SJCRH30 (cell line): ENCODE results near the gene TENM4. TPM values are rescaled to one million over a fixed set of nuclear protein-coding genes. Genes with fewer than 3 reads are reported as not detected.

ENCODE experiments used
- DNase-seq, 2 experiments: peaks; one replicate each; pipeline ENCODE4 v3.0.0-alpha.2; 2015 to 2020
- H3K27ac ChIP-seq: fragments of 250-450 bp; sonication (Bioruptor Pico); 2 replicates; pipeline ENCODE4 v1.5.1; 2020; ENCODE audit warnings: mild to moderate bottlenecking, moderate library complexity
- H3K27me3 ChIP-seq: fragments of 250-450 bp; sonication (Bioruptor Pico); 2 replicates; pipeline ENCODE4 v1.5.1; 2020; ENCODE audit warnings: mild to moderate bottlenecking, moderate library complexity
- H3K36me3 ChIP-seq: fragments of 250-450 bp; sonication (Bioruptor Pico); 2 replicates; pipeline ENCODE4 v1.5.1; 2020; ENCODE audit warnings: mild to moderate bottlenecking, moderate library complexity
- H3K4me1 ChIP-seq: fragments of 250-450 bp; sonication (Bioruptor Pico); 2 replicates; pipeline ENCODE4 v1.5.1; 2020; ENCODE audit warnings: mild to moderate bottlenecking, moderate library complexity
- H3K4me3 ChIP-seq: fragments of 250-450 bp; sonication (Bioruptor Pico); 2 replicates; pipeline ENCODE4 v1.5.1; 2020; ENCODE audit warnings: mild to moderate bottlenecking, moderate library complexity
- H3K9me3 ChIP-seq: fragments of 250-450 bp; sonication (Bioruptor Pico); replicated peaks from 2 replicates; pipeline ENCODE4 v1.5.1; 2020; ENCODE audit warnings: mild to moderate bottlenecking, moderate library complexity
- total RNA-seq: library from RNA; depleted of rRNA; stranded (reverse); fragments of >200 nt; shearing (Covaris generic); gene quantifications from 2 replicates; pipeline ENCODE4 v1.2.3, GENCODE V29; 2014

TENM4 gene
- total RNA-seq, 1 experiment from 2014 or later = 0.53 TPM

DNA sequence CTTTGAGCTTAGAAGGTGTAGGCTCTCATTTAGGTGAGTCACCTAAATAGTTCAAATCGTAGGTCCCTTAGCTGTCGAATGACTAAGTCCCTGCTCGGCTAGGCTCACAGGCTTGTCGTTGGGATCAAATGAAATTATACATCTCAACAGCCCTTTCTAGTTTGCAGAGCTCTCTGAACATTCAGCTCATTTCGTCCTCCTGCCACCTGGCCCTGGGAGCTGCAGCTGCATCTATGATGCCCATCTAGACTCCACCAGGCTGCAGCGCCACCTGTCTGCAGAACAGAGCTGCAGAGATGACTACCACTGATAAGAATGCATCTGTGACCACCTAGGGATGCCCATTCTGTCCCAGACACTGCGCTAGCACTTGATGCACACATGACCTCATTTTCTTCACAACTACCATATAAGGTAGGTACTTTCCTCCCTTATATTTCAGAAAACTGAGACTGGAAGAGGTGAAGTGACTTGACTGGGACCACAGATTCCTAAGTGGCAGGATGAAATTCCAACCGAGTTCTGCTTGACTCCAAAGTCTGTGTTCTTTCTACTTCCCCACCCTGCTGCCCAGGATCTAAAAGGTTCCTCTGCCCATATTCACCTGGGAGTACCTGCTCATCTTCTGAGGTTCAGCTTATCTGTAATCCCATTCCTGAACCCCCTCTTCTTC is 725.1 kb downstream of the TENM4 start:
- DNase-seq = peak; percentile 55 to 68
- H3K4me3 ChIP-seq = no peak overlapping the region
- H3K36me3 ChIP-seq = no peaks in the 10 kb centered on the region
- no peak overlapping the region for H3K27ac ChIP-seq
- no peaks in the 10 kb centered on the region for H3K27me3 ChIP-seq
- H3K9me3 ChIP-seq = no peaks in the 10 kb centered on the region
- no peaks in the 10 kb centered on the region for H3K4me1 ChIP-seq

GRCh38 chr11:78714539-78714938 is 726.3 kb downstream of the TENM4 start:
- H3K9me3 ChIP-seq = no peaks in the 10 kb centered on the region
- no peaks in the 10 kb centered on the region for H3K36me3 ChIP-seq
- no peaks in the 10 kb centered on the region for H3K4me1 ChIP-seq
- H3K27me3 ChIP-seq = no peaks in the 10 kb centered on the region
- no peak overlapping the region for H3K4me3 ChIP-seq
- no peak overlapping the region for H3K27ac ChIP-seq
- no peak for DNase-seq

DNA sequence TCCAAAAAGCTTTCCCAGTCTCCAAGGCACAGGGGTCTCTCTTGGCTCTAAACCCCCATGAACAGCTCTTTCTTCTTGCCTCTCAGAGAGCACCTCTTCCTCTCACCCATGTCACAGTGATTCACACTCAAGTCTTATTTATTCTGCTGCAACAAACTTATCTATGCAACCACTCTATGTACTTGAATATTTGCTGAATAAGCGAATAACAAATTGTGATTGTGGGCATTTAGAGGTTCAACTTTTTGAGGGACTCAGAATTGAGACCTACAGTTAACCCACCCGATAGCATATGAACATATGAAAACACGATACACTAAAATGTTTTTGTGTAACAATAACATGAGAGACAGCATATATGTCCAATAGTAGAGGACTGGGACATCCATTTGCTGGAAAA is 729.1 kb downstream of the TENM4 start:
- Histone ChIP-seq H3K4me1 (no peaks in the 10 kb centered on the region), H3K27ac (no peak overlapping the region), H3K9me3 (no peaks in the 10 kb centered on the region), H3K27me3 (no peaks in the 10 kb centered on the region), H3K4me3 (no peak overlapping the region), H3K36me3 (no peaks in the 10 kb centered on the region)
- DNase-seq = no peak

DNA sequence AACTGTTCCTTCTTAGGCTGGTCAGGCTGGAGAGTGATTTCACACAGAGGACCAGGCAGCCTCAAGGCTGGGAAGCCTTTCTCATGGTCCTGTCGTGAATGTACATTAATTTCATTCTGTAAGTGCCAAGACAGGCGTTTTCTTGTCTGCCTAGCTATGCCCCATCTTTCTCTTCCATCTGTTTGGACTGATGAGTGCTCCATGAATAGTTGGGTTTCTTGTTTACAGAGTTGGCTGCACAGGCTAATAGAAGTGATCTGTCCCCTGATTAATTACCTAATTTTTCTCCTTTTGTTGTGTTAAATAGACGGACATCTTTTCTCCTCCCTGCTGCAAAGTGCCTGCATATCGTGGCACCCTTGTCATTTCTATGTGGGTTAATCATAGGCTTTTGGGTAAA is 730.4 kb downstream of the TENM4 start:
- Histone ChIP-seq H3K27ac (no peak overlapping the region), H3K36me3 (no peaks in the 10 kb centered on the region), H3K27me3 (no peaks in the 10 kb centered on the region), H3K9me3 (no peaks in the 10 kb centered on the region), H3K4me1 (no peaks in the 10 kb centered on the region), H3K4me3 (no peak overlapping the region)
- DNase-seq = no peak

DNA sequence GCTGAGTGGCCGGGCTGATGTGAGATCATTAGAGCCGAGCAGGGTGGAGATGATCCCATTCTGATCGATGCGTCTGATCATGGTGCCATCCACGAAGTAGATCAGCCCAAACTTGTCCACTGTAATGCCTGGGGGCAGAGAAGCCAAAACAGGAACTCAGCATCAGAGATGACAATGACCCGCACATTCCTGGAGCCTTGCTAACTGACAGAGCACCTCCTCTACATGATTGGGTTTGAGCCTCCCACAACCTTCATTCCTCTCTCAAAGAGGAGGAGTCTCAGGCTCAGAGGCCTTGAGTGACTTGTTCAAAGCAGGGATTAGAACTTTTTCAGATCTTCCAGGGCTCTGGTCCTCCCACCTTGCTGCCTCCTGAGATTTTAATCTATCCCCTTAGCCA is 732.4 kb downstream of the TENM4 start:
- no peak overlapping the region for H3K4me3 ChIP-seq
- no peaks in the 10 kb centered on the region for H3K27me3 ChIP-seq
- no peaks in the 10 kb centered on the region for H3K9me3 ChIP-seq
- no peaks in the 10 kb centered on the region for H3K36me3 ChIP-seq
- no peak overlapping the region for H3K27ac ChIP-seq
- no peak for DNase-seq
- no peaks in the 10 kb centered on the region for H3K4me1 ChIP-seq

GRCh38 chr11:78706551-78706950 is 734.3 kb downstream of the TENM4 start:
- Histone ChIP-seq H3K4me3 (no peak overlapping the region), H3K36me3 (no peaks in the 10 kb centered on the region), H3K27ac (no peak overlapping the region), H3K9me3 (no peaks in the 10 kb centered on the region), H3K27me3 (no peaks in the 10 kb centered on the region), H3K4me1 (no peaks in the 10 kb centered on the region)
- DNase-seq = no peak

GRCh38 chr11:78704811-78705210 is 736.0 kb downstream of the TENM4 start:
- Histone ChIP-seq H3K4me1 (no peaks in the 10 kb centered on the region), H3K4me3 (no peak overlapping the region), H3K27ac (no peak overlapping the region), H3K27me3 (no peaks in the 10 kb centered on the region), H3K9me3 (no peaks in the 10 kb centered on the region), H3K36me3 (no peaks in the 10 kb centered on the region)
- DNase-seq = no peak

DNA sequence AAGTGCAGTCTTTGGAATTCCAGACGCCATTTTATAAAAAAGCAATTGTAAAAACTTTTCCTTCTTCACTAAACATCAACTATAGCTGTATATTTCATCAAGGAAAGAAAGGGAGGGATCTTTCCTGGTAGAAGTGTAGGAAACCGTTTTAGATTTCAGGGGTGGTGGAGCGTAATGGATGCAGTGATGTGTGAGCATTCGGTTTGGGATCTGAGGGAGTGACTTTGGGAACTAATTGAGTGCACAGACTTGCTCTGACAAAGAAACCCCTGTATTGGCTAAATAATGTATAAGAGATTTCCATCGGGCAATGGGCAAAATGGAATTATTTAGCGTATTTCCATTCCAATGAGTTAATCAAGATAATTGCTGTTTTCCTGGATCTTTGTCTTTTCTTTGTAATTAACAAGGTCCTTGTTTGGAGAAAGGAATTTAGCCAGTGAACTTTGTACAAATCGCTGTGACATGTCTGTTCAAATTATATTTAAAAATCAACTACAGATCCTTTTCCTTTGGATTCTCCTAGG is 741.2 kb downstream of the TENM4 start:
- no peak for DNase-seq
- Histone ChIP-seq H3K27ac (no peak overlapping the region), H3K27me3 (no peaks in the 10 kb centered on the region), H3K4me3 (no peak overlapping the region), H3K4me1 (no peaks in the 10 kb centered on the region), H3K36me3 (no peaks in the 10 kb centered on the region), H3K9me3 (no peaks in the 10 kb centered on the region)

DNA sequence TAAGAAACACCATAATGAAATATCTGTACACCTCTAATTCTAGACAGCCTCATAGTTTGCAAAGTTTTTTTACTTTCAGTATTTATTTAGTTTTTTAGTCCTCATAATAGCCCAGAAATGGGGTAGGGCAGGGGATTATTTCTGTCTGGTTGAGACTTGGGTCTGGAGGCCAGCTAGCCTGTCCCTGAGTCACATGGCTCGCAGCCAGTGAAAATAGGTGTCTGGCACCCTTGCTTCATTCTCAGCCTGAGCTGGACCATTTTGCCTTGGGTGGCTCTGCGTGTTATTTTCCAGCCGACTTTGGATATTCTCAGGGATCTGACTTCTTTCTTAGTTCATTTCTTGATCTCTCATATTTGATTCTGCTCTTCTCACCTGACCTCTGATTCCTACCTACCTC is 742.2 kb downstream of the TENM4 start:
- H3K27ac ChIP-seq = no peak overlapping the region
- H3K4me1 ChIP-seq = no peaks in the 10 kb centered on the region
- H3K4me3 ChIP-seq = no peak overlapping the region
- DNase-seq = no peak
- no peaks in the 10 kb centered on the region for H3K27me3 ChIP-seq
- no peaks in the 10 kb centered on the region for H3K36me3 ChIP-seq
- H3K9me3 ChIP-seq = no peaks in the 10 kb centered on the region

GRCh38 chr11:78696177-78696576 is 744.7 kb downstream of the TENM4 start:
- Histone ChIP-seq H3K27me3 (no peaks in the 10 kb centered on the region), H3K9me3 (no peaks in the 10 kb centered on the region), H3K4me1 (no peaks in the 10 kb centered on the region), H3K27ac (no peak overlapping the region), H3K4me3 (no peak overlapping the region), H3K36me3 (no peaks in the 10 kb centered on the region)
- no peak for DNase-seq

GRCh38 chr11:78694152-78694551 is 746.7 kb downstream of the TENM4 start:
- Histone ChIP-seq H3K9me3 (no peaks in the 10 kb centered on the region), H3K4me3 (no peak overlapping the region), H3K4me1 (no peaks in the 10 kb centered on the region), H3K27me3 (no peaks in the 10 kb centered on the region), H3K36me3 (no peaks in the 10 kb centered on the region), H3K27ac (no peak overlapping the region)
- DNase-seq = no peak

GRCh38 chr11:78691215-78691614 is 749.6 kb downstream of the TENM4 start:
- H3K27me3 ChIP-seq = no peaks in the 10 kb centered on the region
- no peaks in the 10 kb centered on the region for H3K9me3 ChIP-seq
- no peak for DNase-seq
- H3K36me3 ChIP-seq = no peaks in the 10 kb centered on the region
- H3K27ac ChIP-seq = no peak overlapping the region
- H3K4me1 ChIP-seq = no peaks in the 10 kb centered on the region
- no peak overlapping the region for H3K4me3 ChIP-seq

GRCh38 chr11:78690352-78690987 is 750.4 kb downstream of the TENM4 start:
- no peak overlapping the region for H3K27ac ChIP-seq
- no peaks in the 10 kb centered on the region for H3K27me3 ChIP-seq
- H3K9me3 ChIP-seq = no peaks in the 10 kb centered on the region
- H3K4me1 ChIP-seq = no peaks in the 10 kb centered on the region
- no peak overlapping the region for H3K4me3 ChIP-seq
- no peak for DNase-seq
- H3K36me3 ChIP-seq = no peaks in the 10 kb centered on the region

GRCh38 chr11:78689585-78690153 is 751.2 kb downstream of the TENM4 start:
- H3K27ac ChIP-seq = no peak overlapping the region
- H3K27me3 ChIP-seq = no peaks in the 10 kb centered on the region
- no peaks in the 10 kb centered on the region for H3K4me1 ChIP-seq
- H3K4me3 ChIP-seq = no peak overlapping the region
- DNase-seq = no peak
- no peaks in the 10 kb centered on the region for H3K9me3 ChIP-seq
- H3K36me3 ChIP-seq = no peaks in the 10 kb centered on the region

DNA sequence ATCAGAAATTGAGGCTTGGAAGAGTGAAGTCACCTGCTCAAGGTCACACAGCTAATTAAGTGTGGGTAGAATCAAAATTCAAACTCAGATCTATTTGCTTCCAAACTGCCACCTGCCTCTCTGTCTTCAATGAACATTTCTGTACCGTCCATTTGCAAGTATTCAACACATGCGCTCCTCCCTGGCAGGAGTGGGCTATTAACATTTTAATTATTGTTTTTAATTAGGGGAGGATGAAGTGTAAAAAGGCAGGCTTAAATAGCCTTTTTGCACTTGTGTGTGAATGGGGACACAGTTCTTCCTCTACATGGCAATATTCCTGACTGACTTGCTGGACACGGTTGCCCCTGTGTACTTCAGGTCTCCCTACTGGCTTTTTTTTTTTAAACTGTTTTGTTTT is 751.7 kb downstream of the TENM4 start:
- Histone ChIP-seq H3K27me3 (no peaks in the 10 kb centered on the region), H3K9me3 (no peaks in the 10 kb centered on the region), H3K27ac (no peak overlapping the region), H3K4me1 (no peaks in the 10 kb centered on the region), H3K4me3 (no peak overlapping the region), H3K36me3 (no peaks in the 10 kb centered on the region)
- no peak for DNase-seq
